Fibroblast of skin of right biceps (primary cell): ENCODE measurements around the gene ENGASE.

Source experiments
- DNase-seq: peaks from one replicate; pipeline ENCODE4 v3.0.0-alpha.2; 2013

Gene ENGASE

GRCh38 chr17:79081571-79082276 lies 7.1 kb downstream of the ENGASE start:
- DNase-seq: no peak

DNA sequence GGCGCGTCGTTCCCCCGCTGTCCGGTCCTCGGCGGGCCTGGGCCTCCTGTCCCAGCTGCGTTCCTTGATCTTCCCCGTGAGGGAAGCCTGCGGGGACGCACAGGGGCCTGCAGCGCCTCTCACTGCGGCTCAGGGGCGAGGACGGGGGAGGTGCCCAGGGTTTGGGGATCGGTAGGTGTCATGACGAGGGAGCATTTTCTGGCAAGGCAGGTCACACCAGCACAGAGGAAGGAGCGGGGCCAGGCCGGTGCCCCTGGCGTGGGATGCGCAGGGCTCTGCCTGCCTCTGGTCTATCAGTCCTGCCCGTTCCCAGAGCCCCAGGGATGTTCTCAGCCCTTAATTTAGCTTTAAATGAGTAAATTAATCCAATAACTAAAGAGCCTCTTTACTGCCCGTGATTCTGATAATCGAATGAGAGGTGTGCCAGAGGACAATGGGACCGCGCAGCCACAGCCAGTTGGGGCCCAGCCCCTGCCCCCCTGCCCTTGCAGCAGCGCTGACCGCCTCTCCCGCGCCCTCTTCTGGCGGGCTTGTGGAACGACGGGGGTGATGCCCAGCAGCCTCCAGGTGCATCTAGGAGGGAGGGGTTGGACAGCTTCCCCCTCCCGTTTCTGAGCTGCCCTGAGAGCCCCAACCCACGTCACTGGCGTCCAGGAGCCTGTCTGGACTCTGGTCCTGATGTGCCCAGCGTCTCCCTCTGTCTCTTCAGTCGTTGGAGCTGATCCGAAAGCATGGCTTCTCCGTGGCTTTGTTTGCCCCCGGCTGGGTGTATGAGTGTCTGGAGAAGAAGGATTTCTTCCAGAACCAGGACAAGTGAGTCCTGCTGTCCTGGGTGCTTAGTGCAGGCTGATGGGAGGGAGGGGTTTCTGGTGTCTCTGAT lies 7.9 kb downstream of the ENGASE start:
- DNase-seq: peak; percentile 23

DNA sequence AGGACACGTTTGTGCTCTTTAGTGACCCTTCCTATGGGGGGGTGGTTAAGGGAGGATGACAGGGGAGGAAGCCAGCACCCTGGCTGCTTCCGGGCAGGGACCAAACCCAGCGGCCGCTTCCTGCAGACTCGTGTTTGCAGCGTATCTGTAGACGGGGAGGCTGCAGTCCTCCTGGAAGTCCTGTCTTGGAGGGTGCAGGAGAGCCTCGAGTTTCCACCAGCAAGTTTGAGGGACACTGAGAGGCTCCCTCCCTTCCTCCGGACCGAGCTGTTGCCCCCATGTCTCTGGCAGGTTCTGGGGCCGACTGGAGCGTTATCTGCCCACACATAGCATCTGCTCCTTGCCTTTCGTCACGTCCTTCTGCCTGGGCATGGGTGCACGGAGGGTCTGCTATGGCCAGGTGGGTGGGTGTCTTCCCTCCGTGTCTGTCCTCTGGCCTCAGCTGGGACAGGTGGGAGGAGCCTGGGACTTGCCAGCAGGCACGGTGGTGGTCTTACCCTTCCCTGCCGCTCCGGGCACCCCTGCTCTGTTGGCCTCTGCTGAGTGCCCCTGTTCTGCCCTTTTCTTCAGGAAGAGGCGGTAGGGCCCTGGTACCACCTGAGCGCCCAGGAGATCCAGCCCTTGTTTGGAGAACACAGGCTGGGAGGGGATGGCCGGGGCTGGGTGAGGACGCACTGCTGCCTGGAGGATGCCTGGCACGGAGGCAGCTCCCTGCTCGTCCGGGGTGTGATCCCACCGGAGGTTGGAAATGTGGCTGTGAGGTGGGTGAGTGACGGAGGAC lies 8.8 kb downstream of the ENGASE start:
- no peak for DNase-seq

DNA sequence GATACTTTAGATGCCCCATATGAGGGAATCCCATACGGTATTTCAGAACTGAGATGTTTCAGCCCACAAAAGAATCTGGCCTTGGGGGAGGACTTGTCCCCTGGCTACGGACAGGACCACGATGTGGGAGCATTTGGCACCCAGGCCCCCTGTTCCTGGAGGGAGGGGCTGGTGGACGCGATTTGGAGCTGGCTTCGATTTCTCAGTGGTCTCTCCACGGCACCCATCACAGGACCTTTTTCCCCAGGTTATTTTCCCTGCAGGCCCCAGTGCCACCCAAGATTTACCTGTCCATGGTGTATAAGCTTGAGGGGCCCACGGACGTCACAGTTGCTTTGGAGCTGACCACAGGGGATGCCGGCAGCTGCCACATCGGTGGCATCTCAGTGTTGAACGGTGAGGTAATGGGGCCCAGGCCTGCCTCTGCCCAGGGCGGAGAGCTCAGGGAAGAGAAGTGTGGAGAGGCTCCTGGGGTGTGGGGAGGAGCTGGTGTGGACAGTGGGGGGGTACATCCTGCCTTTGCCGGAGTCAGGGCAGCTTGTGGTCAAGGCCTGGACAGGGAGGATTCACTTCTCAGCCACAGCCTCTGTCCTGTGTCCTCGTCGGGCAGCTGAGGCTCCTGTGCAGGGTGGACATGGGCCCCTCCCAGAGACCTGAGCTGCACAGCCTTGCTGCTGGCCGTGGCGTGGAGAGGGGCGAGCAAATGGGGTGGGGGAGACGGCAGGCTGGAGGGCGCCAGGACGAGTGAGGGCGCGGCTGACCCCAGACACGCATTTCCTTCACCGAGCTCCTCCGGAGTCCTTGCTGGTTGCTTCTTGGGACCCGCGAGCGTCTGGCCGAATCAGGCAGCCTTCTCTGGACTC lies 9.9 kb downstream of the ENGASE start:
- DNase-seq: no peak

GRCh38 chr17:79085154-79085920 lies 10.7 kb downstream of the ENGASE start:
- DNase-seq: no peak

- no peak for DNase-seq
Observed at GRCh38 chr17:79085921-79086551, 11.4 kb downstream of the ENGASE start.

GRCh38 chr17:79086609-79087427 lies 12.2 kb downstream of the ENGASE start:
- DNase-seq: no peak

GRCh38 chr17:79087428-79088143 lies 13.0 kb downstream of the ENGASE start:
- peak; percentile 34 for DNase-seq

DNA sequence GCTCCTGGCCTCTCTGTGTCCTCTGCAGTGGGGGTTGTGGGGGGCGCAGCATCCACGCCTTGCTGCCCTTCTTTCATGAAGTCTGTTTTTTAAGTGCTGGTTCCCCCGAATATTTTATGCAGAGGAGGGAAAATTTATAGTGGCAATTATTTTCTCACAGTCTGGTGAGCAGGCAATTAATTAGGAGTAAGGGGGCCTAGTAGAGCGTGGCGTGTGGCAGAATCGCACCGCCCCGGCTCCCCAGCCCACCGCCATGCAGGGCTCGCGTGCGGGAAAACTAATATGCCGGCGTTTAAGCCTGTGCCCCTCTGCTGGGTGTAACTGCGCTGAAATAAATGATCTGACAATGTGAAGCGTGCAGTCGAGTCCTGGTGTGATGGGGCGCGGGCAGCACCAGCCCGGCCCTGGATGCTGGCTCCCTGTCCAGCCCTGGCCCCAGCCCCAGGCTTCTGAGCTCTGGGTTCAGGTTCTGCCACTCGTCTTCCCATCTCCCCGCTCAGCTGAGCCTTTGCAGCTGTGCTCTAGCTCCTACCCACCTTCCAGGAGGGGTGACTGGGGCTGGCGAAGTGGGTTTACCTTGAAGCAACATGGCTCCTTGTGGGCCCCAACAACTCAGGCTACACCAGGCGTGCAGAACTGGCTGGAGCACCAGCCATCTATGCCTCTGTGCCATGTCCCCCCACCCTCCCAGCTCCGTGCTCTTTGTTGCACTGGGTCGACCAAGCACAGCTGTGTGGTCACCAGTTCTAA lies 13.8 kb downstream of the ENGASE start:
- DNase-seq: no peak

GRCh38 chr17:79088997-79089328 lies 14.3 kb downstream of the ENGASE start:
- DNase-seq: no peak

DNA sequence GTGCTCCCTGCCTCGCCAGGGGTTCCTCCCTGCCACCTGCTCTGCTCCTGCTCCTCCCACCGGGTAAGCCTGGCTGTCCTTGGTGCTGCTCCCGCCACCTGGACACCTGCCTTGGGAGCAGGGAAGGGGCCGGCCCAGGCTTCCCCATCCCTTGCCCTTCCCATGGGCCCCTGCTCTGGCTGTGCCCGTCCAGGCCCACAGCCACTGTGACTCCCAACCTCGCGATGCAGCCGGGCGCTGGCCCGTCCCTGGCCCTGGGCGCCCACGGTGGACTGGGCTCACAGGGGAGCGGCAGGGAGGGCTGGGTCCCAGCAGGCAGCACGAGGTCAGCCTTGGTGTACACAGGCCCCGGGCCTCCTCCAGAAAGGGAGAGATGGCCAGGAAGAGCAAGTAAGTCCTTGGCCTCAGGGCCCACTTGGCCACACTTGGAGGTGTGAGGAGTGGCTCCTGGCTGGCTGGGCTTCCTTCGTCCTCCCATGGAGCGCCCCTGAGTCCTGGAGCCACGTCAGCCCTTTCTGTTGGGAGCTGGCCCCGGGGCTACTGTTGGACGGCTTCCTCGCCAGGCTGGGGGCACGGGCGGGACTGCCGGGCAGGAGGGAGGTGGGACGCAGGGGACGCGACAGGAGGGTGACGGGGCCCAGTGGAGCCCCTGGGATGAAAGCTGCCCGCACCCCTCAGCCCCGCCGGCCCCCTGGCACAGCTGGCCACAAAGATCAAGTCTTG lies 15.3 kb downstream of the ENGASE start:
- no peak for DNase-seq

DNA sequence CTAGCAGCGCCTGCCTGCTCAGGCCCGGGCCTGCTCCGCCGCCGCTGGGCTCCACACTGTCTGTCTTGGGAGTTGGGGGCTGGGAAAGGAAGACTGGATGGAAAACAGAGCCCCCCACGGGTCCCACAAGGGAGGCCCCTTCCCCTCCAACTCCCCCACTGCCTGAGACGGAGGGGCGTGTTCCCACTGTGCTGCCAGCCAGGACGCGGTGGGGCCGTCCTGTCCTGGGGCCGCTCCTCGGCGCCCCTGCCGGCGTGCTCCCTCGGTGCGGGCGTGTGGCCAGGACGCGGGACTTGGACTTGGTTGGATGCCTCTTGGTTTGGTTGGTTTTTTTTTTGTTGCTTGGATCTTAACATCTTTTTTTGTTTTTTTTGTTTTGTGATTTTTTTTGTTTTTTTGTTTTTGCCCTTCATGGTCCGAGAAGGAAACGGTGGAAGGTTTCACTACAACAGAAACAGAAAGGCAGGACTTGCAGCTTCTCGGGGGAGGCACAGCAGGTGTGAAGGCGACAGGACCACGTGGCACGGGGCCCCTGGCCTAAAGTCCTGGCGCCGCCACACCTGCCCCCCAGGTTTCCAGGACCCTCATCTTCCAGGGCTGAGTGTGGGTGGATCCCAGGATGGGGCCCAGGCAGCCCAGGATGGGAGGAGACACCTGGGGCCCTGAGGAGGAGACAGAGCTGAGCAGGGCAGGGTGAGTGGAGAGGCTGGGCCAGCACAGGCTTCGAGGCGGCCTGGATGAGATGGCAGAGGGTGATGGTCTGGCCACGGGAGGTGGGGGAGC lies 16.0 kb downstream of the ENGASE start:
- DNase-seq: peak; percentile 22

- DNase-seq: no peak
Observed at GRCh38 chr17:79091226-79091670, 16.6 kb downstream of the ENGASE start.

DNA sequence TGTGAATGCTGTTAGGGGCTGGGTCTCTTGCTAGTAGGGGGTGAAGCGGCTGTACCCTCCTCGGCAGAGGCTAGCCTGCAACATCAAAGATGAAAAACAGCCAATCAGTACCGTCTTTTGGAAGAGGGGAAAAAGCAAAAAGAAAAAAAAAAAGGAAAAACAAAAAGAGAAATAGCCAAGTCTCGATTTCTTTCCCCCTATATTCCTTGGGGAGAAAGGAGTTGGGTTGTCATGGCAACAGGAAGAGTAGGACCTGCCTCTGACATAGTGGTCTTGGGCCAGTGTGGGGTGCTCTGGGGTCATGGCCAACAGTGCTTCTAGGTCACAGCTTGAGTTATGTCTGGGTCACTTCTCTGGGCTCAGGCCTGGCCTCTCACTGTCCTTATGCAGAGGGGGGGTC lies 17.9 kb downstream of the ENGASE start:
- no peak for DNase-seq

- no peak for DNase-seq
Observed at GRCh38 chr17:79093270-79093669, 18.6 kb downstream of the ENGASE start.

GRCh38 chr17:79094261-79094660 lies 19.6 kb downstream of the ENGASE start:
- DNase-seq: no peak

DNA sequence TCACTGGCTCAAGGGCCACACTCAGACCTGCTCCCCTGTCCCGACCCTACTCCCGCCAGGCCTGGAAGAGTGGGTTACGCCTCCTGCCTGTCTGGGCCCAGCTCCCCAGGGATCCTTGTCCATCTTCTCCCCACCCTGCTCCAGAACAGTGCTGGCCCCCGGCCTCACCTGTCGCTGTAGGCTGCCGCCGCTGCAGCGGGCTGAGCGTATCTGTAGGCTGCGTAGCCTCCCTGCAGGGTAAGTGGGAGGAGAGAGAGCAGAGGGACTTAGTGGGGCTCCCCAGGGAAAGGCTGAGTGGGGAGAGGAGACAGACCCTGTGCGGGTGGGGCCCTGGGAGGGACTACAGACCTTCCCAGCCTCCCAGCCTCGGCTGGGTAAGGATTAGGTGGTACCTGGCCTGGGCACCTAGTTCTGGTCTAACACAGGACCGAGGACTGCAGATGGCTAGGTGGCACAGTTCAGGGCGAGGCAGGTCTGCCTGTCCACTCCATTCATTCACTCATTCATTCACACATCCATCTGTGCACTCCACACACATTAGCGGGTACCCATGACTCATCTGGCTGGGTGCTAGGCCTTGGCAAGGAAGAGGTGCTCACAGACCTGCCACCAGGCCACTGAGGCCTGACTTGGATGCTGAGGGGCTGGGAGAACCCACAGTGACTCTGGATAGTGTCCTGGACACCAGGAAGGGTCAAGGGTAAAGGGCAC lies 20.9 kb downstream of the ENGASE start:
- DNase-seq: no peak
